Activated CD4-positive, alpha-beta T cell treated with anti-CD3 and anti-CD28 coated beads for 24 hours (primary cell): ENCODE data around the gene MBTPS1.

Experiments
- DNase-seq, 2 donors: peaks; one replicate each; pipeline ENCODE4 v3.0.0-alpha.2; 2020; ENCODE audit warnings: low read depth in 2 of 2

Gene MBTPS1

DNA sequence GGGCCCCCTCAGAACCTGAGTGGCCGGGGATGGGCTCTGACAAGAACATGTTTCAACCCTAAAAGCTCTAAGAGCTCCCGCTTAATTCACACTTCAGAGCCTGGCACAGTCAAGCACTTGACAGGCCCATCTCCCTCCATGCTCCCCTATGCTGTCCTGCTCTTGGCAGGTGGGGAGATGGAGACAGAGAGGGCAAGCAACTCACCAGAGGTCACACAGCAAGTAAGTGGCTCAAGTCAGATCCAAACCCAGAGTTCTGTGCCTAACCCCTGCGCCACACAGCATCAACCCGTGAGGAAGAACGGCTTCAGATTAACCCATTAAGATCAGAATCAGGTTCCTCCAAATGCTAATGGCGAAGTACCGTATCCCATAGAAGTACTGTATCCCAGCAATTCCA lies 112.3 kb downstream of the MBTPS1 start:
- no peak for DNase-seq
